HG02798 (cell line): ENCODE measurements around the gene AP5S1.
"Not testable (repeated sequence)": the region's sequence is repeated elsewhere in the genome, so short reads cannot be mapped to it uniquely, and the experiment has no call there.

Experiments
- ATAC-seq: cut with Tn5 transposase; IDR thresholded peaks from one replicate; pipeline ENCODE4 v1.9.1; 2021; ENCODE audit warnings: mild to moderate bottlenecking; ENCODE audit not compliant: unreplicated experiment, poor library complexity

The AP5S1 gene

DNA sequence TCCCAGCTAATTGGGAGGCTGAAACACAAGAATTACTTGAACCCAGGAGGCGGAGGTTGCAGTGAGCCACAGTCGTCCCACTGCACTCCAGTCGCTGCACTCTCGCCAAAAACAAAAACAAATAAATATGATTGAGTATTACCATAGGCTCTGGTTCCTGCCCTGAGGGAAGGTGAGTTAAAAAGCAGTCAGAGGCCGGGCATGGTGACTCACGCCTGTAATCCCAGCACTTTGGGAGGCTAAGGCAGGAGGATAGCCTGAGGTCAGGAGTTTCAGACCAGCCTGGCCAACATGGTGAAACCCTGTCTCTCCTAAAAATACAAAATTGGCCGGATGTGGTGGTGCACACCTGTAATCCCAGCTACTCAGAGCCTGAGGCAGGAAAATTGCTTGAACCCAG, 19.9 kb downstream of the AP5S1 start:
- not testable (repeated sequence) for ATAC-seq

DNA sequence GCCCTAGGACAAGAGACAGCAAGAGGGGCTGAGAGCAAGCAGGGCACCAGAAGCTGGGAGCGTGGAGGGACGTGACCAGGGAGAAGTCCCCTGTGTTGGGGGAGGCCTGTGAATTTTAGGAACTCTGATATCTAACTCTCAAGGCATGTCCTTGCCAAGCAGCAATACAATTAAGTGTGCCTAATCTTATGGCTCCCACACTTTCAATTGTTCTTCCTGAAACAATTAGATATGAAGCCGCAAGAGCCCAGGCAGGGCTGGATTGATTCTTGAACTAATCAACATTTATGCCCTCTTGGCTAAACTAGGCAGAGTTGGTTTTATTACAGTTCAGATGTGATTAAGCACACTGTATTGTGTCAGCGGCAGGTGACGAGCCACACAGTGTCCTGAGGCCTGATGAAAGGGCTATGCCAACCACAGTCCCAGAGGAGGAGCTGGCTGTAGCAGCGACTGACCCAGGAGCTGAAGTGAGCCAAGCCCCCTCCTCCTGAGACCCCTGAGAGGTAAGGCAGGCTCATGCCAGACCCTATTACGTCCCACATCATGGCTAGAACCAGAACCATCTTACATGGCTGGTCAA, 22.1 kb downstream of the AP5S1 start:
- ATAC-seq: no peak

DNA sequence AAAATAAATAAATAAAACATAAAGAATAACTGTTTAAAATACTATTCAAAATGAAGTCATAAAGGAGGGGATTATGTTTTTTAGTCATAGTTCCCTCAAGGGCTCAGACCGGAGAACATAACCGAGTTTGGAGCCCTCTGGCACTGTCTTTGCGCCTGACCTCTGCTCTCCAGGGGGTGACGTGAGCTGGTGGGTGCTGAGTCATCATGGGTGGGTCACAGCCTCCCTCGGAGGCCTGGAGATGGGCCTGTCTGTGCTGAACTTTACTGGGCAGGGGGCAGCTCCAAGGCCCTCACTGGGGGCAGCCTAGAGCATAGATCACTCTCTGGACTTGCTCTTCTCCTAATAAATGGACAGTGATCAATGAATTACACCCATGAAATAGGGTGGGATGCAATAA, 23.1 kb downstream of the AP5S1 start:
- no peak for ATAC-seq

DNA sequence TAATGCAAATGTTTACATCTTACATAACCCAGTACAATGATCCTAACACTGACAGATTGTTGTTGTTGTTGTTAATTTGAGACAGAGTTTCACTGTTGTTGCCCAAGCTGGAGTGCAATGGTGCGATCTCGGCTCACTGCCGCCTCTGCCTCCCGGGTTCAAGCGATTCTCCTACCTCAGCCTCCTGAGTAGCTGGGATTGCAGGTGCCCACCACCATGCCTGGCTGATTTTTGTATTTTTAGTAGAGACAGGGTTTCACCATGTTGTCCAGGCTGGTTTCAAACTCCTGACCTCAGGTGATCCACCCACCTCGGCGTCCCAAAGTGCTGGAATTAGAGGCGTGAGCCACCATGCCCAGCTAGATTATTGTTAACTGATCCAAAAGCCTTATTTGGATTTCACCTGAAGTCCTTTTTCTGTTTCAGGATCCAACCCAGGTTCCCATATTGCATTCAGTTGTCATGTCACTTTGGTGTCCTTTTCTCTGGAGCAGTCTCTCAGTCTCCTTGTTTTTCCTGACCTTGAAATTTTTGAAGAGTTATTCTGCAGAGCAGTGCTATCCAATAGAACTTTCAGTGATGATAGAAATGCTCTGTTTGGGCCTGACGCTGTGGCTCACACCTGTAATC, 23.8 kb downstream of the AP5S1 start:
- ATAC-seq: not testable (repeated sequence)

DNA sequence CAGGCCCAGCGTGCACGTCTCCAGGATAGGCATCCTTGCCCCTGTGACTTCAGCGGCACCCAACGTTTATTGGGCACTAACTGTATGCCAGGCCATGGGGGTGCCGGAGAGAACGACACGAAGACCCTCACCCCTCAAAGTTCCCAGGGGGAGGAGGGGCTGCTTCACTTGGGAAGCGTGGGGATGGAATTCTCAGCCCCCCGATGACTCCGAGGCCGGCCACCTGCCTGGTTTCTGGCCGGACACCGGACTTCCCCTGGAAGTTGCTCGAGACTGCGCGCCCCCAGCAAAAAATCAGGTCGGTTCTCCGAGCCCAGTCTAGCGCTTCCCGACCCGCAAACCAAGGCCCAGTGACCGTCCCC, 26.0 kb downstream of the AP5S1 start:
- no peak for ATAC-seq

DNA sequence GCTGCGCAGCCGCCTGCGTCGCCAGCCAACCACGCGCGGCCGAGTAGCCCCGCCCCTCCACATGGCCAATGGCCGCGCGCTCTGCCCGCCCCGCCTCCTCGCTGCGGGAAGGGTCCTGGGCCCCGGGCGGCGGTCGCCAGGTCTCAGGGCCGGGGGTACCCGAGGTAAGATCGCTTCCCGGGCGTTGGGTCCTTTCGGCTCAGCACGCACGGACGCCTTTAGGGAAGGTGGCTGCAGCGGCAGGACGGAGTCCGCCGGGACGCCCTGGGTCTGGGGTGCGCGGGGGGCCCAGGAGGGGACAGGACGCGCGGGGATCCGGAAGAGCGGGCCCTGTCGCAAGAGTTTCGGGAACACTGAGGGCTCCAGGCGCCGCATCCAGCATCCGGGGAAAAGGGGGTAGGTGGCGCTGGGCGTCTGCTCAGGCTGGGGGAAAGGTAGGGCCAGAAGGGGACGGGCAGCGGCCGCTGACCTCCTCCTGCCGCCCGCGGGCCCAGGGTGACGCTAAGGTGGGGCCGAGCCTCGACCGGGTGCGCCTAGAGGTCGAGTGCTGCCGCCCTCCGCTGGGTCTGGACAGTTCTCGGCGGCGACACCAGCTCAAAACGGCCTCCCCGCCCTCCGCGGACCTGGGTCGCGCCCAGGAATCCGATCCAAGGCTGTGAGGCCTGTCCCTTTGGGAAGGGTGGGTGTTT, 26.5 kb downstream of the AP5S1 start, which contains the start of gene MAVS:
MAVS (plus strand) TSS at position 95 of the 689 bp plus-strand sequence. CDS start 7,791 bp downstream, outside the sequence.
- ATAC-seq: peak; percentile 96

DNA sequence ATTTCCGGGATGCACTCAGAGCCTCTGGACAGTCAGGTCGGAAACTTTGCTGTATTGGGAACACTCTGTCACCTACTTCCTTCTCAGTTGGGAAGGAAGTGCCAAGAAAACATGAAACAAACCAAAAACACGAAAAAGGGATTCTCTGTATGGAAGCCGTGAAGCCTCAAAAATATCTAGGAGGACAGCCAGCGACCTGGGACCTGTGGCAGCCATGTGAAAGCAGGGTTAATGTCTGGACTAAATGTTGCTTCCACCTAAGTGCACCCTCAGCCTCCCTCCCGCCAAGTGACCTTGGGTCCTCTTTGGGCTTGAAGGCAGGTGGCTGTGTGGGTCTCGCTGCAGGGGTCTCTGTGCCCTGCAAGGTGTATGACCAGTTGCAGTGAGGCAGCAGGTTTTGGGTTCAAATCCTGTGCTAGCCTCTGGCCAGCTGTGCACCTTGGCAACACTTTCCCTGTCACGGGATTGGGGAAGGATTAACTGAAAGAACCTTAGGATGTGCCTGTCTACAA, 27.1 kb downstream of the AP5S1 start:
- ATAC-seq: no peak

DNA sequence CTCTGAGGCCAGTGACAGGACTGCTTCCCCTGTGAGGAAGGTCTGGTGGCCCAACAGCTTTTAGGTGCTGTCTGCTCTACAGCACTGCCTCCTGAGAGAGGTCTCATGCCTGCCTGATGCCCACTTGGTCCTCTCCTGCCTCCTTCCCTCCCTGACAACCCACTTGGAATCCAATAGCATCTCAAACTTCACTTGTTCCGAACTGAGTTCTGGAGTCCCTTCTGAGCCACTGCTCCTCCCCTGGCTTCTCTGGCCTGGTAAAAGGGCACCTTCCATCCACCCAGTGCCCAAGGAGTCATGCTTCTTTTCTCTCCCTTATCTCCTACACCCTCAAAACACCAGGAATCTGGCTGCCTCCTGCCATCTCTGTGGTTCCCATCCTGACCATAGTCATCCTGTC, 28.2 kb downstream of the AP5S1 start:
- ATAC-seq: no peak

DNA sequence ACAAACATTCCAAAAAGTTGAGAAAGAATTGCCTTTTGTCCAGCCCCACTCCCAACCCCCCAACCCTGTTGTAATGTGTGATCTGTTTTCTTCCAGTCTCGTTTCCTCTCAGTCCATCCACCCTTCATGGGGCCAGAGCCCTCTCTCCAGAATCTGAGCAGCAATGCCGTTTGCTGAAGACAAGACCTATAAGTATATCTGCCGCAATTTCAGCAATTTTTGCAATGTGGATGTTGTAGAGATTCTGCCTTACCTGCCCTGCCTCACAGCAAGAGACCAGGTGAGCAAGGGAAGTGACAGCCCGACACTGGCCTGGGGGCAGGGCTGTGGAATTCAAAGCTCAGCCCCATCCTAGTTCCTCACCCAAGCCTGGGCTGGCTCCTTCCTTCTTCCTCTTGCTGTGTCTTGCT, 34.1 kb downstream of the AP5S1 start:
- no peak for ATAC-seq

DNA sequence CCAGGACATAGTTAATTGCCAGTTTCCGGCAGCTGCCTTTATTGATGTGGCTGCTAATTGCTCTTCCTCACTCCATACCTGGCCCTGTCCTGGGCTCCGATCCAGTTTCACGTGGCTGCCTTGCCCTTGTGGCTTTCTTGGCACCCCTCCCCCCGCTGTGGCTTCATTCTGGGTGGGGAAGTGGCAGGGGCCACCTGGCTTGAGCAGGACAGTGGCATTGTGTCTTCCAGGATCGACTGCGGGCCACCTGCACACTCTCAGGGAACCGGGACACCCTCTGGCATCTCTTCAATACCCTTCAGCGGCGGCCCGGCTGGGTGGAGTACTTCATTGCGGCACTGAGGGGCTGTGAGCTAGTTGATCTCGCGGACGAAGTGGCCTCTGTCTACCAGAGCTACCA, 37.1 kb downstream of the AP5S1 start:
- no peak for ATAC-seq

DNA sequence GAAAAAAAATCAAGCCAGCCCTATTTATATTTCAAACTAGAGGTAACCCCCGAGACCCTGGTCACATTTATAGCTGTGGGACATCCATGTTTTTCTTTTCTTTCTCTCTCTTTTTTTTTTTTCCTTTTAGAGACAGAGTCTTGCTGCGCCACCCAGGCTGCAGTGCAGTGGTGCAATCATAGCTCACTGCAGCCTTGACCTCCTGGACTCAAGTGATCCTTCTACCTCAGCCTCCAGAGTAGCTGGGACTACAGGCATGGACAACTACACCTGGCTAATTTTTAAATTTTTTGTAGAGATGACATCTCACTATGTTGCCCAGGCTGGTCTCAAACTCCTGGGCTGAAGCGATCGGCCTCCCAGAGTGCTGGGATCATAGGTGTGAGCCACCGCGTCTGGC, 38.3 kb downstream of the AP5S1 start:
- no peak for ATAC-seq

DNA sequence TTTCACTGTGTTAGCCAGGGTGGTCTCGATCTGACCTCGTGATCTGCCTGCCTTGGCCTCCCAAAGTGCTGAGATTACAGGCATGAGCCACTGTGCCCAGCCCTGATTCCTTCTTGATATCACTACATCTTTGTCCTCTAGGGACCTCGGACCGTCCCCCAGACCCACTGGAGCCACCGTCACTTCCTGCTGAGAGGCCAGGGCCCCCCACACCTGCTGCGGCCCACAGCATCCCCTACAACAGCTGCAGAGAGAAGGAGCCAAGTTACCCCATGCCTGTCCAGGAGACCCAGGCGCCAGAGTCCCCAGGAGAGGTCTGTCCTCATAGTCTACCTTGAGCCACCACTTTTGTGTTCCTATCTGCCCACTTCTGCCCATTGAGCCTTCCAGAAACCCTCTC, 40.8 kb downstream of the AP5S1 start:
- no peak for ATAC-seq

DNA sequence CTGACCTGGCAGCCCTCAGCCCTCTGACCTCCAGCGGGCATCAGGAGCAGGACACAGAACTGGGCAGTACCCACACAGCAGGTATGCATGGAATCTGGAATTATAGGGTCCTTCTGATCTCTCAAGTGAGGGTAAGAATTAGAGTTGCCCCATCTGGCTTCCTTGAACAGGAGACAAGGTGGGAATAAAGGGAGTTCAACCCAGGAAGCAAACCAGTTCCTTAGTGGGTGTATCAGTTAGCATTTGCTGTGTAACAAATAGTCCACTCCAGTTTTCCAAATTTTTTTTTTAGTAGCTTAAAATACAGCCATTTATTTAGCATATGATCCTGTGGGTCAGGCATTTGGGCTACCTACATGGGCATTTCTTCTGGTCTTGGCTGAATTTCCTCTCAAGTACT, 42.0 kb downstream of the AP5S1 start:
- no peak for ATAC-seq

DNA sequence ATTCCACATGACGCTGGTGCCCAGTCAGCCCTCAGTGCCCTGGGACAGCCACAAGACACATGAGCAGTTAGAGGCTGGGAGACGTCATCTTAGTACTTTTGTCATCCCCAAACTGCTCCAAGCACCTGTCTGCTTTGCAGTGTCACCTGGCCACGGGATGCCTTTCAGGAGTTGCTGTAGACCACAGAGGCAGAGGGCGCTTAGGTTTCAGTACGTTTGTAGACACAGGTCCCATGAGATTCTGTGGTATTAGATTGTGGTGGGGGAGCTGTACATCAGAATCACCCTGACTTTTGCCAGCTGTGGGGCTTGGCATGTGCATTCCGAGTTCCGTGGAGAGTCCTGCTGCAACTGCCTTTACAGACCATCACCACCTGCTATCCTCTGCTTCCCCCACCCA, 43.0 kb downstream of the AP5S1 start:
- peak; percentile 45 for ATAC-seq

DNA sequence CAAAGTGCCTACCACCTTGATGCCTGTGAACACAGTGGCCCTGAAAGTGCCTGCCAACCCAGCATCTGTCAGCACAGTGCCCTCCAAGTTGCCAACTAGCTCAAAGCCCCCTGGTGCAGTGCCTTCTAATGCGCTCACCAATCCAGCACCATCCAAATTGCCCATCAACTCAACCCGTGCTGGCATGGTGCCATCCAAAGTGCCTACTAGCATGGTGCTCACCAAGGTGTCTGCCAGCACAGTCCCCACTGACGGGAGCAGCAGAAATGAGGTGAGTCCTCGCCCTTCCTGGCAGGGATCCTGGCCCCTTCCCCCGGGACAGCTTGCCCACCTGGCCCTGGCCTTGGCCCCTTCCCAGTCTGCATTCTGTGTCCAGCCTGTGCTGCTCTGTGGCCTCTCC, 44.2 kb downstream of the AP5S1 start:
- no peak for ATAC-seq

DNA sequence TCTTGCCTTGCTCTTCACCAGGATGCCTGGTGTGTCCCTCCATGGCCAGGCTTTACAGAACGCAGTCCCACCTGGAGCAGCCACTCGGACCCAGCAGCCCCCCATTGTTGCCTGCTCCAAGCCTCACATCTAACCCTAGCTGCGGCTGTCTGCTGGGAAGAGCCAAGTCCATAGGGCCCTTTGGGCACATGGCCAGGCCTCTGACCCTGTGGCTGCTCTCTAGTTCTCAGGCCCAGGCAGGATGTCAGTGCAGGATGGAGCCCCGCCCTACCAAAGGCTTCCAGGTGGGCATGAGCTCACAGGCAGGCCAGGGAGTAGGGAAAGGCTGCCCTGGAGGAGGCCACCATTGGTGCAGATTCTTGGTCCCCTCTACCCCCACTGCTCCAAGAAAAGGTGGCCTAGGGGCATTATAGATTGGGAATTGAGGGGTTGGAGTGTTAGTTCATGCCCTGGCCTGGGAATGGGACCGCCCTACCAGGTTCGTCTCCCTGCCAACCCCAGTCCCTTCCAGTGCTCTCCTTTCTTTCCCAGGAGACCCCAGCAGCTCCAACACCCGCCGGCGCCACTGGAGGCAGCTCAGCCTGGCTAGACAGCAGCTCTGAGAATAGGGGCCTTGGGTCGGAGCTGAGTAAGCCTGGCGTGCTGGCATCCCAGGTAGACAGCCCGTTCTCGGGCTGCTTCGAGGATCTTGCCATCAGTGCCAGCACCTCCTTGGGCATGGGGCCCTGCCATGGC, 45.0 kb downstream of the AP5S1 start:
- ATAC-seq: no peak

DNA sequence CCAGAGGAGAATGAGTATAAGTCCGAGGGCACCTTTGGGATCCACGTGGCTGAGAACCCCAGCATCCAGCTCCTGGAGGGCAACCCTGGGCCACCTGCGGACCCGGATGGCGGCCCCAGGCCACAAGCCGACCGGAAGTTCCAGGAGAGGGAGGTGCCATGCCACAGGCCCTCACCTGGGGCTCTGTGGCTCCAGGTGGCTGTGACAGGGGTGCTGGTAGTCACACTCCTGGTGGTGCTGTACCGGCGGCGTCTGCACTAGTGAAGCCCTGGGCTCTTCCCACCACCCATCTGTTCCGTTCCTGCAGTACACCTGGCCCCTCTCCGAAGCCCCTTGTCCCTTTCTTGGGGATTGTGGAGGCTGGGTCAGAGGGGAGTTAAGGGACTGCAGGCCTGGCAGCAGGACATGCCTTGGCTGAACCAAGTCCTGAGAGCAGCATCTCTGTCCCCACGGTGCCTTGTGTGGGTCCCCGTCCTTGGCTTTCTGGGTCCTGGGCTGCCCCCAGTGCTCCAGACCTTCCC, 45.6 kb downstream of the AP5S1 start:
- no peak for ATAC-seq

DNA sequence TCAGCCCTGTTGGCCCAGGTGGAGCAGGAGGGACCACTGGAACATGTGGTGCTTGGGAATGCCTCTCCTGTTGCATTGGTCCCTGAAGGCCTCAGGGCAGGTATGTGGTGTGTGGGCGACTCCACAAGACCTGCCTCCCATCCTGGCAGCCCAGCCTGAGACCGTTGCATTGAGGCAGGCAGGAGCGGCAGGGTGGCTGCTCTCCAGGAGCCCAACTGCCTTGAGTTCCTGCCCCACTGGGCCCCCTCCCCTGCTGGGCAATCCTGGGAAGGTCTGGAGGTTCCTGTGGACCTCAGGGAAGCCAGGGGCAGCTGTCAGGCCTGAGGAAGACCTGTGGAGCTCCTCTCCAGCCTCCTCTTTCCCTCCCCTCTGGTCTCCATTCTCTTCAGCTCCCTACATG, 46.1 kb downstream of the AP5S1 start:
- ATAC-seq: no peak

DNA sequence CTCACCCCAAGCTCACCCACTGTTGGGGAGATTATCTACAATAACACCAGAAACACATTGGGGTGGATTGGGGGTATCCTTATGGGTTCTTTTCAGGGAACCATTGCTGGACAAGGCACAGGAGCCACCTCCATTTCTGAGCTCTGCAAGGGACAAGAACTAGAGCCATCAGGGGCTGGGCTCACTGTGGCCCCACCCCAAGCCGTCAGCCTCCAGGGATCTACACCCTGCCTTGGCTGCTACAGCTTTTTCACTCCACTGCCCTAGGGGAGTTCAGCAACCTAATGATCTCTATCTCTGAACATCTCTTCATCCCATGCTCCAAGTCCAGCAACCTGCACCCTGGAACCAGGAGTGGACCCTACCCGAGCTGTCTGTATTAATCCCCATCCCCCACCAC, 47.5 kb downstream of the AP5S1 start:
- ATAC-seq: no peak

DNA sequence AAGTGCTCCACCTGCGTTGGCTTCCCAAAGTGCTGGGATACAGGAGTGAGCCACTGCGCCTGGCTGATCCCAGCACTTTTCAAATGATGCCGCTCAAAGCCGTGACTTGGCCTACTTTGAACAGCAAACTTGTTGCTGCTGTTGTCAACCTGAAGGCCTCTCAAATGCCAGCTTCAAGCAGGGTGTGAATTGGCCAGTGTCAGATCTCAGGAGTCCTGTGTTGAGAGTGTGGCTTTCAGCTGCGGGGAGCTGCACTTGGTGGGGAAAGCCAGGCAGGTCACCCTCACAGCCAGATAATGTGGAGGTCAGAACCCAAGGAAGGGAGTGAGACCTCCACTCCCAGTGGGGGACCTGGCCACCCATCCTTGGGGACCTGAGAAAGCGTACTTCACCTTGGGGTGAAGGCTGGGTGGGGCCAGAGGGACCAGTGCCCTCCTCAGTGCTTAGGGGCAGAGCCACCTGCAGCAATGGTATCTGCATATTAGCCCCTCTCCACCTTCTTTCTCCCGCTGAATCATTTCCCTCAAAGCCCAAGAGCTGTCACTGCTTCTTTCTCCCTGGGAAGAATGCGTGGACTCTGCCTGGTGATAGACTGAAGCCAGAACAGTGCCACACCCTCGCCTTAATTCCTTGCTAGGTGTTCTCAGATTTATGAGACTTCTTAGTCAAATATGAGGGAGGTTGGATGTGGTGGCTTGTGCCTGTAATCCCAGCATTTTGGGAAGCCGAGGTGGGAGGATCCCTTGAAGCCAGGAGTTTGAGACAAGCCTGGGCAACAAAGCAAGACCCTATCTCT, 49.7 kb downstream of the AP5S1 start:
- no peak for ATAC-seq
